ENCODE measurements around the gene GAB2.

The GAB2 gene

DNA sequence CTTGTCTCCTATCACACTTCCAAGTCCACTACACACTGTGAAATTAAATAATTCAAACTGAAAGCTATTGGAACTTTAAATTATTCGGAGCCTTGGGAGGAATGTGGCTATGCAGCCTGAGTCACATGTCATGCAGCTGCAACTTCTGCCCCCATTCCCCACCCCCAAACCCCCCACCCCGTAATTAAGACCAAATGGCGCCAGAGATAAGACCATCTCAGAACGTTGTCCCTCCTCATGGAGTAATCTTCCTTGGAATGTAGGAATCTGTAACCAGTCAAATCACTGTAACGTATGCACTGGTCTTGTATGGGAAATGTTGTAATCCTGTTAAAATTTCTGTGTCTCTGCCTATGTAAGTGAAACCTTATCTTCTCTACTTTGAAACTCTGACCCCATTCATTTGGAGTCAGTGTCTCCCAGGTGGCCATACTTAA, 37.0 kb downstream of the GAB2 start:
- Histone ChIP-seq H3K36me3 (ENCODE audit: insufficient read depth, low read length) (peaks cover 59% of the 10 kb centered on the region), H3K79me2 (ENCODE audit: insufficient read depth, low read length) (peaks cover 100% of the 10 kb centered on the region), H3K9ac (ENCODE audit: low read depth, low read length) (no peak overlapping the region), H4K20me1 (ENCODE audit: insufficient read depth, low read length) (peaks cover 77% of the 10 kb centered on the region), H3K4me1 (ENCODE audit: insufficient read depth, low read length) (peaks cover 21% of the 10 kb centered on the region), H3K4me2 (ENCODE audit: insufficient read depth, low read length) (no peak overlapping the region), H3K9me3 (ENCODE audit: insufficient read depth, low read length, severe bottlenecking) (peaks cover 8% of the 10 kb centered on the region), H2AFZ (ENCODE audit: low read depth, low read length) (no peak overlapping the region), H3K4me3 (ENCODE audit: low read depth in 1 of 2, low read length in 2 of 2) (no peak overlapping the region), H3K27me3 (ENCODE audit: insufficient read depth, low read length, poor library complexity) (no peaks in the 10 kb centered on the region), H3K27ac (ENCODE audit: low read length) (peak overlapping the region; percentile 19; the same call in 1 of the 2 replicates)
- ATAC-seq (ENCODE audit: insufficient read depth, low read depth), result no peak
- no peak for DNase-seq
- no peak for TF ChIP-seq EZH2 (IDR thresholded peaks at IDR 0.05; ENCODE audit: borderline replicate concordance, low read depth, low read length, severe bottlenecking)
- TF ChIP-seq, protein P1, sequence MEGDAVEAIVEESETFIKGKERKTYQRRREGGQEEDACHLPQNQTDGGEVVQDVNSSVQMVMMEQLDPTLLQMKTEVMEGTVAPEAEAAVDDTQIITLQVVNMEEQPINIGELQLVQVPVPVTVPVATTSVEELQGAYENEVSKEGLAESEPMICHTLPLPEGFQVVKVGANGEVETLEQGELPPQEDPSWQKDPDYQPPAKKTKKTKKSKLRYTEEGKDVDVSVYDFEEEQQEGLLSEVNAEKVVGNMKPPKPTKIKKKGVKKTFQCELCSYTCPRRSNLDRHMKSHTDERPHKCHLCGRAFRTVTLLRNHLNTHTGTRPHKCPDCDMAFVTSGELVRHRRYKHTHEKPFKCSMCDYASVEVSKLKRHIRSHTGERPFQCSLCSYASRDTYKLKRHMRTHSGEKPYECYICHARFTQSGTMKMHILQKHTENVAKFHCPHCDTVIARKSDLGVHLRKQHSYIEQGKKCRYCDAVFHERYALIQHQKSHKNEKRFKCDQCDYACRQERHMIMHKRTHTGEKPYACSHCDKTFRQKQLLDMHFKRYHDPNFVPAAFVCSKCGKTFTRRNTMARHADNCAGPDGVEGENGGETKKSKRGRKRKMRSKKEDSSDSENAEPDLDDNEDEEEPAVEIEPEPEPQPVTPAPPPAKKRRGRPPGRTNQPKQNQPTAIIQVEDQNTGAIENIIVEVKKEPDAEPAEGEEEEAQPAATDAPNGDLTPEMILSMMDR (IDR thresholded peaks at IDR 0.05; ENCODE audit: borderline replicate concordance, extremely low read depth, low read length, poor library complexity, severe bottlenecking), result no peak

DNA sequence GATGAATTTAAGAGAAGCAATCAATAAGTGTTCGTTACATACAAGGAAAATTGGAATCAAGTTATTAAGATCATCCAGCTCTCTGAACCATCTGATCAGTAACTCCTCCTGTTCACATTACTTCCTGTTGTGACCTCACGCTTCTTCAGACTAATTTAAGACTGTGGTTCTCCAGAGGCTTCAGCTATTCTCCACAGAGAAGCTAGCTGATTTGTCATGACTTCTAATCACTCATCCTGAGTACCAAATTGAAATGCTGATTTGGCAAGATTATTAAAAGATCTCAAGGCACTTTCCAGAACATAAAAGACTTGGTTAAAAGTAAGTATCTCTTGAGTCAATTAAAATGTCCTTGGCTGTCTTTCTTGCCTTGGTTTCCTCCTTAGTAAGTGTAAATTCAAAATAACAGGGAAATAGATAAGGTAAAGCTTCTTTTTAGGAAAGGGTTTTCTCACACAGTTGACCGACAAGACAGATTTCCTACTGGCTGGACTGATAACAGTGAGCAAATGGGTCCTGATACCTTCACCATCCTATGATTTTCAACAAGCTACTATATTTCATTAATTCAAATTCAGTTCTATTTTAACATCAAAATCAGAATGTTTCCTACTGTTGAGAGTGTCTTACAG, 38.5 kb downstream of the GAB2 start:
- no peak for TF ChIP-seq EZH2 (IDR thresholded peaks at IDR 0.05; ENCODE audit: borderline replicate concordance, low read depth, low read length, severe bottlenecking)
- H3K79me2 ChIP-seq (ENCODE audit: insufficient read depth, low read length), result peaks cover 100% of the 10 kb centered on the region
- peaks cover 70% of the 10 kb centered on the region for H4K20me1 ChIP-seq (ENCODE audit: insufficient read depth, low read length)
- no peak overlapping the region for H3K4me3 ChIP-seq (ENCODE audit: low read depth in 1 of 2, low read length in 2 of 2)
- peaks cover 8% of the 10 kb centered on the region for H3K9me3 ChIP-seq (ENCODE audit: insufficient read depth, low read length, severe bottlenecking)
- peak overlapping the region; percentile 13; the same call in 1 of the 2 replicates for H3K27ac ChIP-seq (ENCODE audit: low read length)
- H3K36me3 ChIP-seq (ENCODE audit: insufficient read depth, low read length), result peaks cover 46% of the 10 kb centered on the region
- H3K4me1 ChIP-seq (ENCODE audit: insufficient read depth, low read length), result peaks cover 21% of the 10 kb centered on the region
- DNase-seq, result no peak
- peak; percentile 67 for ATAC-seq (ENCODE audit: insufficient read depth, low read depth)
- H3K4me2 ChIP-seq (ENCODE audit: insufficient read depth, low read length), result no peak overlapping the region
- H3K9ac ChIP-seq (ENCODE audit: low read depth, low read length), result no peak overlapping the region
- H3K27me3 ChIP-seq (ENCODE audit: insufficient read depth, low read length, poor library complexity), result no peaks in the 10 kb centered on the region
- H2AFZ ChIP-seq (ENCODE audit: low read depth, low read length), result no peak overlapping the region

DNA sequence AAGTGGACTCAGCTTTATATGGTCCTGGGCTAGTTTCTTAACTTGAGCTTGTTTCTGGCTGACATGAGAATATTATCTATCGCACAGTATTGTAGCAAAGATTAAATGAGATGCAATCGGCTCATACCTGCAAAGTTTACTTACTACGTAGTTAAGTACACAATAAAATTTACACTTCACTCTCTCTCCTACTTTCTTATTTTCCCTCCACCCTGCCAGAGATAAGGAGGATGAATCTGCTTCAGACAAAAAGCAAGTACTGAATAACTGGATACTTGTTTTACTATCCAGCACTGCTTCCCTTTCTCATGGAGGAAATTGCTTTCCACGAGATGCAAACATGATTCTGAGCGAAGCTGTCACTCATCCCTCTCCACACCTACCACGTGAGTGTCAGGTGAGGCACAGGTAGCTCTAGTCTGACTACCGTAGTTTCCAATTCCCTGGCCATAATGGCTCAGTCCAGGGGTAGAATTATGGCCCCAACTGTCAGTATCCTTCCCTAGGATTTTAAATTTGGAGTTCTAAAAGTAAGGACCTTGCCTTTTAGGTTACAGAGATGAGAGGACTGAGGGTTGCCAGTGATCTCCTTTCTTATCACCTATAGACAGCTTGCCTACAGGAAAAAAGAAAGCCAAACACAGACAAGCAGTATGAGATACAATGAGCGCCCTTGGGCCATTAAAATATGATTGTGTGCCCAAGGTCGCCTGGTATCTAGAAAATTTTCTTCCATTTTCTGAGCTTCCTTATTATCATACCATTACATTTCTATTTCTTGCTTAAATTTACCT, 39.8 kb downstream of the GAB2 start:
- no peak for TF ChIP-seq EZH2 (IDR thresholded peaks at IDR 0.05; ENCODE audit: borderline replicate concordance, low read depth, low read length, severe bottlenecking)
- TF ChIP-seq, protein P1 (IDR thresholded peaks at IDR 0.05; ENCODE audit: borderline replicate concordance, extremely low read depth, low read length, poor library complexity, severe bottlenecking), result no peak
- H3K27me3 ChIP-seq (ENCODE audit: insufficient read depth, low read length, poor library complexity), result no peaks in the 10 kb centered on the region
- no peak for ATAC-seq (ENCODE audit: insufficient read depth, low read depth)

DNA sequence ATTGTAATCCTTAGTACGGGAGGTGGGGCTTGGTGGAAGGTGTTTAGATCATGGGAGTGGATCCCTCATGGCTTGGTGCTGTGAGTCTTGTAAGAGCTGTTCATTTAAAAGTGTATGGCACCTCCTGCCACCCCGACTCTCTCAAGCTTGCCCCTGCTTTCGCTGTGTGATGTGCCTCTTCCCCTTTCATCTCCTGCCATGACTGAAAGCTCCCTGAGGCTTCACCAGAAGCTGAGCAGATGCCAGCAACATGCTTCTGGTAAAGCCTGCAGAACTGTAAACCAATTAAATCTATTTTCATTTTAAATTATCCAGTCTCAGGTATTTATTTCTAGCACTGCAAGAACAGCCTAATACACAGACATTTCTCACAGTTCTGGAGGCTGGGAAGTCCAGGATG, 40.8 kb downstream of the GAB2 start:
- H3K9me3 ChIP-seq (ENCODE audit: insufficient read depth, low read length, severe bottlenecking), result peaks cover 8% of the 10 kb centered on the region
- ATAC-seq (ENCODE audit: insufficient read depth, low read depth), result no peak
- TF ChIP-seq, protein P1 (IDR thresholded peaks at IDR 0.05; ENCODE audit: borderline replicate concordance, extremely low read depth, low read length, poor library complexity, severe bottlenecking), result no peak
- no peak for TF ChIP-seq EZH2 (IDR thresholded peaks at IDR 0.05; ENCODE audit: borderline replicate concordance, low read depth, low read length, severe bottlenecking)
- peaks cover 43% of the 10 kb centered on the region for H3K36me3 ChIP-seq (ENCODE audit: insufficient read depth, low read length)
- peak overlapping the region; percentile 23; the same call in 1 of the 2 replicates for H3K27ac ChIP-seq (ENCODE audit: low read length)
- no peak overlapping the region for H3K9ac ChIP-seq (ENCODE audit: low read depth, low read length)
- no peaks in the 10 kb centered on the region for H3K27me3 ChIP-seq (ENCODE audit: insufficient read depth, low read length, poor library complexity)
- H3K4me3 ChIP-seq (ENCODE audit: low read depth in 1 of 2, low read length in 2 of 2), result no peak overlapping the region
- H2AFZ ChIP-seq (ENCODE audit: low read depth, low read length), result no peak overlapping the region
- DNase-seq, result no peak
- H3K4me2 ChIP-seq (ENCODE audit: insufficient read depth, low read length), result no peak overlapping the region
- peaks cover 65% of the 10 kb centered on the region; the same call in 1 of the 2 replicates for H4K20me1 ChIP-seq (ENCODE audit: insufficient read depth, low read length)
- peaks cover 28% of the 10 kb centered on the region for H3K4me1 ChIP-seq (ENCODE audit: insufficient read depth, low read length)
- peaks cover 100% of the 10 kb centered on the region for H3K79me2 ChIP-seq (ENCODE audit: insufficient read depth, low read length)

More for the DNA sequence above, 39.8 kb downstream of the GAB2 start:
- Histone ChIP-seq H3K9me3 (ENCODE audit: insufficient read depth, low read length, severe bottlenecking) (peaks cover 8% of the 10 kb centered on the region), H3K4me2 (ENCODE audit: insufficient read depth, low read length) (no peak overlapping the region), H4K20me1 (ENCODE audit: insufficient read depth, low read length) (peaks cover 59% of the 10 kb centered on the region; the same call in 1 of the 2 replicates), H3K9ac (ENCODE audit: low read depth, low read length) (no peak overlapping the region), H3K36me3 (ENCODE audit: insufficient read depth, low read length) (peaks cover 39% of the 10 kb centered on the region), H3K27ac (ENCODE audit: low read length) (peak overlapping the region; percentile 13; the same call in 1 of the 2 replicates), H2AFZ (ENCODE audit: low read depth, low read length) (no peak overlapping the region), H3K79me2 (ENCODE audit: insufficient read depth, low read length) (peaks cover 100% of the 10 kb centered on the region), H3K4me1 (ENCODE audit: insufficient read depth, low read length) (peaks cover 19% of the 10 kb centered on the region), H3K4me3 (ENCODE audit: low read depth in 1 of 2, low read length in 2 of 2) (no peak overlapping the region)
- DNase-seq, result no peak

All from DND-41 (cell line).